GM06990 (cell line): ENCODE measurements around the gene MLLT10.

Experiments used
- DNase-seq: peaks from one replicate; pipeline ENCODE4 v3.0.0-alpha.2; 2011; ENCODE audit not compliant: insufficient read length; ENCODE audit errors: extremely low read depth
- H3K27me3 ChIP-seq: replicated peaks from 2 replicates; pipeline ENCODE4 v1.6.0; 2011; ENCODE audit warnings: low read length; ENCODE audit not compliant: control insufficient read depth, insufficient read depth
- H3K36me3 ChIP-seq: 2 replicates; pipeline ENCODE4 v1.5.1; 2011; ENCODE audit warnings: low read length; ENCODE audit not compliant: control insufficient read depth, insufficient read depth
- H3K4me3 ChIP-seq: replicated peaks from 2 replicates; pipeline ENCODE4 v1.5.1; 2011; ENCODE audit warnings: low read depth, mild to moderate bottlenecking, control low read depth, low read length
- TF ChIP-seq, protein P1 (sequence below): IDR thresholded peaks from 2 replicates; pipeline ENCODE4 v1.5.1; 2011; ENCODE audit warnings: low read length, control low read depth, mild to moderate bottlenecking, inconsistent platforms; ENCODE audit not compliant: insufficient read depth, poor library complexity, severe bottlenecking

The MLLT10 gene

DNA sequence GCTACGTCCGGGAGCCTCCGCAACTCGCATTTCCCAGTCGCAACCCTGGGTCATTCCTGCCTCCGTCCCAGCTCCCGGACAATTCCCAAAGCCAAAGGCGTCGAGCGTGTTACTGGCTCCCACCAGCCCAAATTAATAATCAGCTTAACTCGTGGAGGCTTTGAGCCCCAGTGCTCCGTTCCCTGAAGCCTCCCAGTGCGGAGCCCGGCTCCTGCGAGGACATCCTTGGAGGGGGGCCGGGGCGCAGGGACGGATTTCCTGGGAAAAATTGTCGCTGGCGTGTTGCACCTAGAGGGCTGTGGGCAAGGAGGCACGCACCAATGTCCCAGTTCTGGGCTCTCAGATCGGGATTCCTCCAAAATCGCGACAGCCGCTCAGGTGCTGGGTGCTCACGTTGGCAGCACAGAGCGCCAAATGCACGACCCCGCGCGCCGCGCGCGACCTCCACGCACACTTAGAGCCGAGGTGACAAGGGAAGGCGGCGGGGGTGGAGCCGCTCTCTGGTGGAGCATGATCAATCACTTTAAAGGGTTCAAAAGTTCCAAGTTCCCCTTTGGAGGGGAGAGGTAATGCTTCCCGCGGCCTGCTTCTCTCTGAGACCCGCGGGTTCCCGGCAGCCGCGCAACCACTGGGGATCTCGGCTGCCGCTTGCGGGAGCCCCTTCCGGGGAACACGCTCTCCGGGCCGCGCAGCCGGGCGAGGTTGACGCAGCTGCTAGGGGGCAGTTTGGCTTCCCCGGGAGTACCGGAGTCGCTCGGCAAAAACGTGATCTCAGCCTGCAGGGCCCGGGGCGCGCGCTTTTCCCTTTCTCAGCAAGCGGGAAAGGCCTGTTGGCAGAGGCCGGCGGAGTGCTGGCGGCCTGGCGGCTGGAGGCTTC is 34.1 kb upstream of the MLLT10 start:
- H3K36me3 ChIP-seq = no peaks in the 10 kb centered on the region
- H3K27me3 ChIP-seq = no peaks in the 10 kb centered on the region; the same call in none of the 2 replicates
- TF ChIP-seq, protein P1, sequence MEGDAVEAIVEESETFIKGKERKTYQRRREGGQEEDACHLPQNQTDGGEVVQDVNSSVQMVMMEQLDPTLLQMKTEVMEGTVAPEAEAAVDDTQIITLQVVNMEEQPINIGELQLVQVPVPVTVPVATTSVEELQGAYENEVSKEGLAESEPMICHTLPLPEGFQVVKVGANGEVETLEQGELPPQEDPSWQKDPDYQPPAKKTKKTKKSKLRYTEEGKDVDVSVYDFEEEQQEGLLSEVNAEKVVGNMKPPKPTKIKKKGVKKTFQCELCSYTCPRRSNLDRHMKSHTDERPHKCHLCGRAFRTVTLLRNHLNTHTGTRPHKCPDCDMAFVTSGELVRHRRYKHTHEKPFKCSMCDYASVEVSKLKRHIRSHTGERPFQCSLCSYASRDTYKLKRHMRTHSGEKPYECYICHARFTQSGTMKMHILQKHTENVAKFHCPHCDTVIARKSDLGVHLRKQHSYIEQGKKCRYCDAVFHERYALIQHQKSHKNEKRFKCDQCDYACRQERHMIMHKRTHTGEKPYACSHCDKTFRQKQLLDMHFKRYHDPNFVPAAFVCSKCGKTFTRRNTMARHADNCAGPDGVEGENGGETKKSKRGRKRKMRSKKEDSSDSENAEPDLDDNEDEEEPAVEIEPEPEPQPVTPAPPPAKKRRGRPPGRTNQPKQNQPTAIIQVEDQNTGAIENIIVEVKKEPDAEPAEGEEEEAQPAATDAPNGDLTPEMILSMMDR = no peak
- peak; percentile 33 for DNase-seq
- H3K4me3 ChIP-seq = no peak overlapping the region

DNA sequence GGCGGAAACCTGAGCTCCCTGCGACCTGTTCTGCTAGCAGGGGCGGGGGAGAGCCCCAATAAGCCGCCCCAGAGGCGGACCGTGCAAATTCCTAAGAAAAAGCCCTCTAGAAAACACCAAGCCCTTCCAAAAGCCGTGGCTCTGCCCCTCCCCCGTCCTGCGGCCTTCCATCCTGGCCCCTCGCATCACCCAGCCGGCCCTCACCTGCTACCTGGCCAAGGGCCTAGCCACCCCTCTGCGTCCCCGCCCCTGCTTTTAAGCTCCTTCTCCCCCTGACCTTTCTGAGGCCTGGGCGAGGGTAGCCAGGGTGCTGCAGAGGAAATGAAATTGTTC is 33.5 kb upstream of the MLLT10 start:
- no peak overlapping the region for H3K4me3 ChIP-seq
- no peaks in the 10 kb centered on the region for H3K36me3 ChIP-seq
- H3K27me3 ChIP-seq = no peaks in the 10 kb centered on the region; the same call in none of the 2 replicates
- no peak for DNase-seq
- TF ChIP-seq, protein P1 = no peak

DNA sequence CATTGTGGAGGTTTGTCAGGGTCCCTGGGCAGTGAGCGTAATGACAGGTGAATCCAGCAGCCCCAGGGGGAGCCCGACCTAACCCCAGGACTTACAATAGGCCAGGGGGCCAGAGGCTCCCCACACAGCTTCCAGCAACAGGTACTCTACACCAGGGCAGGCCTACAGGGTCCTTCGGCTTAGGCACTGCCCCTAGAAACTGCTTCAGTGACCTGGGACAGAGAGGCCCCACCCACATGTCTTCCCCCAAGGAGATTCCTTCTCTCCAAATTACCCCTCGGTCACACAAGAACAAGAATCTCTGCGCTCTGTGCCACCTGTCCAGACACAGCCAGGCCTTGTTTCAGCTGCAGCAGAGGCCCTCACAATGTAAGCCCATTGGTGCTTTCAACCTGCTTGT is 32.9 kb upstream of the MLLT10 start:
- no peak for DNase-seq
- Histone ChIP-seq H3K27me3 (no peaks in the 10 kb centered on the region; the same call in none of the 2 replicates), H3K36me3 (no peaks in the 10 kb centered on the region), H3K4me3 (no peak overlapping the region)
- TF ChIP-seq, protein P1 = no peak

DNA sequence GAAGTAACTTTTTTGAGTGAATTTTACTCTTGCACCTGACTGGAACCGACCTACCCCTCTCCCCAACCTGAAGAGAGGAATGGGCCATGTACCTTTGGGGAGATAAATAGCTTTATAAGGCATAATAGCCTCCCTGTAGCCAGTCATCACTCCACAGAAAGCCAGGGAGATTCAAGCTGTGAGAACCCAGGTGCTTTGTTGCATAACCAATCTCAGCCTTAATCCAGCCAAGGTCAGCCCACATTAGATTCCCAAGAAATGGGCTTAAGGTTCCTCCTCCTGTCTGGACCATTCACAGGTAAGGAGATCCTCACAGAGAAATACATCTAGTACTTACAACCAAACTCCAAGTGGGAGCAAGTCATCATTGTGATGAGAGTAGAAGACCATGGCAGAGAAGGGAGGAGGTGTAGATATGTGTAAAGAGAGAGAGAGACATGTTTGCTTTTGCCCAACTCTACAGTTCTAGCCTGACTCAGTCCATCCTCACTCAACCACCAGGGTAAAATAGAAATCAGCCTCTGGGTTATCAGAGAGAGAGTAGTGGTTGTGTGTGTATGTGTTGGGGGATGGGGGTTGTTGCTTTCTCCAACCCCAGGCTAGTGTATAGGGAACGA is 32.2 kb upstream of the MLLT10 start:
- no peaks in the 10 kb centered on the region; the same call in none of the 2 replicates for H3K27me3 ChIP-seq
- no peak for DNase-seq
- H3K36me3 ChIP-seq = no peaks in the 10 kb centered on the region
- H3K4me3 ChIP-seq = no peak overlapping the region
- TF ChIP-seq, protein P1 = no peak

DNA sequence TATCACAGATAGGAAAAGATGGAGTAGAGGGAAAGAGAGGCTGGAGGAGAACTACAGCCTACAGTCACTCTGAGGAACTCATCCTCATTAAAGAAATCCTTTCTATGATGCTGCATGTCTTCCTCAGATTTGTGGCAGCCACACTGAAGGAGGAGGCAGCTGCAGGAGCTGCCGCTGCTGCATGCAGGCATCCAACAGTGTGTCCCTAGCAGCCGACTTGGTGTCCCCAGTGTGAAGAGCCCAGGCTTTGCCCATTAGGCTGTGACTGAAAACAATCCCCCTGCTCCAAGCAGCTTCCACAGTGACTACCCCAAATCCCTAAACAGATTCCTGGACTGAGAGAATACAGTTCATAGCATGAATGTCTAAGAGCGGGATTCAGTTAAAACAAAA is 31.7 kb upstream of the MLLT10 start:
- Histone ChIP-seq H3K27me3 (no peaks in the 10 kb centered on the region; the same call in 1 of the 2 replicates), H3K36me3 (no peaks in the 10 kb centered on the region), H3K4me3 (no peak overlapping the region)
- DNase-seq = no peak
- TF ChIP-seq, protein P1 = no peak
